IPS DF 4.7 (cell line): ENCODE results near the gene NUDT5.

Experiments
- DNase-seq: peaks from one replicate; pipeline ENCODE4 v3.0.0-alpha.2; 2013; ENCODE audit warnings: low spot score; ENCODE audit errors: extremely low read depth

The NUDT5 gene

DNA sequence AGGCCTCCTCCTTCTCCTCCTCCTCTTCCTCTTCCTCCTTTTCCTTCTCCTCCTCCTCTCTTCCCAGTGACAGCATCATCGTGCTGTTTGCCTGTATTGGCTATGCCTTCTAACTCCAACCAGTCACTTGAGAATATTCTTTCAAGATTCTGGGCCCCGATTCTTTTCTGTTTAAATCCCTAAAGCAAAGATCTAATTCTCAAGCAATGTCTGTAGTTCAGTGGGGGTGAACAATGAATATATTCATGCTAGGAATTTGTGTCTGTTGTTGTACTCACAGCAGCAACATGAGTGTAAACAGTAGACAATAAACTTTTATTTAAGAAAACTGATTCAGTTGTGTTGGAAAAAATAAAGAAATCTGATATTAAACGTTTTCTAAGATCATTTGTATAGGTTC is 30.7 kb downstream of the NUDT5 start:
- no peak for DNase-seq

DNA sequence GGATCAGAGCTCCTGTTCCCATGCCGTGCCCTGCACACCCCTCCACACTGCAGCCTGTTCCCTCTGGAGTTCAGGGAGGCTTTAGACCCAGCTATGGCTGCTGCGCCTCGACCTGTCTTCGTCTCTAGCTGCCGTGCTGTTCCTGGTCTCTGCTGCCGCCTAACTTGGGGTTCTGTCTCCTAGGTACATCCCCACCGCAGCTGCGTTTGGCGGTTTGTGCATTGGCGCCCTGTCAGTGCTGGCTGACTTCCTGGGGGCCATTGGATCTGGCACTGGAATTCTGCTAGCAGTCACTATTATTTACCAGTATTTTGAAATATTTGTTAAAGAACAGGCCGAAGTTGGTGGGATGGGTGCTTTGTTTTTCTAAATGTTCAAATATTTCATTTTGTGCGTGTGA is 31.6 kb downstream of the NUDT5 start:
- DNase-seq: no peak

DNA sequence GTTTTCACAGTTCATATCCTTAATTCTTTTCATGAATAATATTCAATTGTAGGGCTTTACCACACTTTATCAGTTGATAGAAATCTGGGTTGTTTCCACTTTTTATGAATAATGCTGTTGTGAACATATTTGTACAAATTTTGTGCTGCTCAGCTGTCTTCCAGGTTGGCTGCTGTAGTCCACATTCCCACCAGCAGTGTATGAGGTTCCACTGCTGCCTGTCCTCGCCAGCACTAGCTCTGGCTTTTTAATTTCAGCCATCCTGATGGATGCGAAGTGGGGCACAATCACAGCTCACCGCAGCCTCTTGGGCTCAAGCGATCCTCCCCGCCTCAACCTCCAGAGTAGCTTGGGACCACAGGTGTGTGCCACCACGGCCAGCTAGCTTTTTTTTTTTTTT is 32.8 kb downstream of the NUDT5 start:
- no peak for DNase-seq

DNA sequence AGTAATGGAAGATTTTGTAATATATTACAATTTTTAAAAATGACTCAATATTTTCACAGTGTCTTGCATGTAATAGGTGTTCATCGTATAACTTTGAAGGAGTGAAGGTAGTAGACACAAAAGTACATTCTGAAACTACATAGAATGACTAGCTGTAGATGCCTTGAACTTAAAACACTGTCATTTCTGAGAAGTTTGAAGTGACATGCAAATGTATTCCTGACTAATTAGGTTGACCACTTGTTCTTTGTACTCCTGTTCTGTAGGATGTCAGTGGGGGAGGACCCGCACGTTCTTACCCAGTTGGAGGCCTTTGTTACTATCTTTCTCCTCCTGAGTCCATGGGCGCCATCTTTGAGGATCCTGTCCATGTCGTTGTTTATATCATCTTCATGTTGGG is 35.0 kb downstream of the NUDT5 start:
- DNase-seq: no peak

DNA sequence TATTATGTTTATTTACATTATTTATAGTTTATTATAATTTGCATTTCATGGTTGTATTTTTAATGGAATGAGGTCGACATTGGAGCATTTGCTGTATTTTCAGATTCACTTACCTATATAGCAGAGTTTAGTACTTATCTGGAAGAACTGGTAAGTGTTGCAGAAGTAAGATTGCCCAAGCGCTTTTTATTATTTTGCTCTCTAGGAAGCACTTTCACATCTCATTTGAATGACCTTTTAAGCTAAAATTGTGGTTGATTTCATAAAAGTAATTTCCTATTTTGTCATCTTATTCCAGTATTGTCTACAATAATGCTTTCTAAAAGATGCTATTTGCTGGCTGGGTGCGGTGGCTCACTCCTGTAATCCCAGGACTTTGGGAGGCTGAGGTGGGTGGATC is 37.6 kb downstream of the NUDT5 start:
- no peak for DNase-seq

DNA sequence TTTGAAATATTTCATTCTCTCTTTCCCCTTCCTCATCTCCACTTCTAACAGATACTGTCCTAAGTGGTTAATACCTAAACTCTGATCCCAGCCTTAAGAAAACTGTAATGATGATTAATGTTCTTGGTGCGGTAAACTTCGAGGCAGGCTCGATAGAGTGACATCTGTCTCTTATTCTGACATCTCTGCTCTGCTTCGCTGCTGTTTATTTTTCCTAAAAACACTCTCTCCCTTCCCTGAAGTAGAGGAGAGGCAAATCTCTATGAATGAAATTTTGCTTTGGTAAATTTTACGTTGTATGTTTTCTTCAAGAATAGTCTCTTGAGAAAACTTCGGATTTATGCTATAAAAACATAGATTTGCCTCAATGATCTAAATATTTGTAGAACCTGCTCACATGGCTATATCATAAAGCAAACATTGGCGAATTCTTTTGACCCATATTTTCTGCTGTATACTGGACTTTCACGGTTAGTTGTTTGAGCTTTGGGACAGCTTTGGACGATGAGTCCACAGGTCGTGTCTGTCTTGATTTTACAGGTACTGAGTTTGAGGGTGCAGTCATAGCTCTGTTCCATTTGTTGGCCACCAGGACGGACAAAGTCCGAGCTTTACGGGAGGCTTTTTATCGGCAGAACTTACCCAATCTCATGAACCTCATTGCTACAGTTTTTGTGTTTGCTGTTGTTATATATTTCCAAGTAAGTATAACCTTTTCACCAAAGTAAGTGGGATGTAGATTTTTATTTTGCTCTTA is 39.1 kb downstream of the NUDT5 start:
- DNase-seq: no peak

DNA sequence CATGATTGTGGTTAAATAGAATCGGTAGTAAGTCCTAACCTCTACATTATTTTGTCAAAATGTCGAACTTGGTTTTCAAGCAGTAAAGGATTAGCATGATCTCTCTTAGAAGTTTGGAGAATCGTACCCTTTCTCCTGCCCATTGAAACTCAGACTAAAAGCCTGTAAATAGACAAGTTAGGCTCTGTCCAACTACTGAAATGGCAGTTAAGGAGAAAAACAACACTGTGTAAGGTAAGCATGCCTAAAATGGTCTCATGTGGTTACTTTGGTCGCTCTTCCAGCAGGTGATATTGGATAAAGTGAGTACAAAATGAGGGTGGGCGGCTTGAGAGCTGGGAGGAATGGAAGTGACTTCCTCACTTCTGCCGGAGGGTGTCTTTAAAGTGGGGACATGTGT is 41.2 kb downstream of the NUDT5 start:
- DNase-seq: no peak

DNA sequence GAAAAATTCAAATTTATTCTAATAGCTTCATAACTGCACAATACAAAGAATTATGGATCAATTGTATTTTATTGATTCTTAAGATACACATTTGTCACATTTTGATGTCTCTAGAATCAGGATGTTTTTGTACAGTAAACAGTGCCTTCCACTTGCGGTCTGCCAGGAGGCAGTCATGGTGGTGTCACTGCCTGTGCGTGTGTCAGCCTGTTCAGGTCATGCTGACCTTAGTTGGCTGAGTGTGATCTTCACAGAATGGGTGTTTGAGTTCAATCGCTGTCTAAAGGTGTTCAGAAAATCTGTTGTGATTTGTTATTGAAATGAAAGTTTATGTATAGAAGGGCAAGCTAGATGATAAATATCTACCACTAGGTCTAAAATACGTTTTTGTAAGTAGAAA is 45.5 kb downstream of the NUDT5 start:
- no peak for DNase-seq

DNA sequence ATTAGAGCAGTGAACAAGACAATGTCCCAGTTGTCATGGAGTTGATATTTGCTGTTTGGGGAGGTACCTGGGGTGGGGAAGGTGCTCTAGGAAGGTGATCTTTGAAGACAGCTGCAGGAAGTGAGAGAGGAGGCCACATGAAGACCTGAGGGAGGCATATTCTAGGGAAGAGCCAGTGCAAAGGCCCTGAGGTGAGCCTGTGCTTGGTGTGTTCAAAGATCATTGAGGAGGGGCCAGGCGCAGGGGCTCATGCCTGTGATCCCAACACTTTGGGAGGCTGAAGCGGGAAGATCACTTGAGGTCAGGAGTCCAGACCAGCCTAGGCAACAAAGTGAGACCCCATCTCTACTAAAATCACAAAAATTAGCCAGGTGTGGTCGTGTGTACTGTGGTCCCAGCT is 51.2 kb downstream of the NUDT5 start:
- DNase-seq: no peak

DNA sequence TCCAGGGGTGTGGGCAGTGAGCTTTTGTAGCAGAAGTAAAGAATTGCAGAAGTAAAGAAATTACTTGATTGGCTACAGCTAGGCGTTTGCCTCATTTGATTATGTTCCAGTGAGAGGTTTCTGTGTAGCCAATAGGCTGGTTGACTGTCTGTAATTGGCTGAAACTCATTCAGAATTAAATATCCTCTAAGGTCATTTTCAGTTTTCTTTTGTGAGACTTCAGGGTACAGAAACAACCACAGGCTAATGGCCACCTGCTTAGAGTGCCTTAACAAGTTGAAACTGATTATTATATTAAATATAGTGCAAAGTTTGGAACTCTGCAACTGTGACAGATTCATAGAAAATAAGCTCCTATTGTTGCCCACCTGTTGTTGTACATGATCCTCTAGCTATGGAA is 55.7 kb downstream of the NUDT5 start:
- DNase-seq: no peak

DNA sequence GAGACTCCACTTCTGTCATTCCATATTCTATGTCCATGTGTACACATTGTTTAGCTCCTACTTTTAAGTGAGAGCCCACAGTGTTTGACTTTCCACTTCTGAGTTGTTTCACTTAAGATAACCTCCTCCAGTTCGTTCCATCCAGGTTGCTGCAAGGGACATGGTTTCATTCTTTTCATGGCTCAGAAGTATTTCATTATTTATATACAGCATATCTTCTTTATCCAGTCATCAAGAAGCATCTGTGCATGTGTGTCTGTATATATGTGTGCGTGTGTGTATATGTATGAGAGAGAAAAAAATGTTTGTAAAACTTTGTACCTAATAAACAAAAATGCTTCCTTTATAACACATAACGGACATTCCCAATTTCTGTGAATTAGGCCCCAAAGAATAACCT is 60.1 kb downstream of the NUDT5 start:
- no peak for DNase-seq

DNA sequence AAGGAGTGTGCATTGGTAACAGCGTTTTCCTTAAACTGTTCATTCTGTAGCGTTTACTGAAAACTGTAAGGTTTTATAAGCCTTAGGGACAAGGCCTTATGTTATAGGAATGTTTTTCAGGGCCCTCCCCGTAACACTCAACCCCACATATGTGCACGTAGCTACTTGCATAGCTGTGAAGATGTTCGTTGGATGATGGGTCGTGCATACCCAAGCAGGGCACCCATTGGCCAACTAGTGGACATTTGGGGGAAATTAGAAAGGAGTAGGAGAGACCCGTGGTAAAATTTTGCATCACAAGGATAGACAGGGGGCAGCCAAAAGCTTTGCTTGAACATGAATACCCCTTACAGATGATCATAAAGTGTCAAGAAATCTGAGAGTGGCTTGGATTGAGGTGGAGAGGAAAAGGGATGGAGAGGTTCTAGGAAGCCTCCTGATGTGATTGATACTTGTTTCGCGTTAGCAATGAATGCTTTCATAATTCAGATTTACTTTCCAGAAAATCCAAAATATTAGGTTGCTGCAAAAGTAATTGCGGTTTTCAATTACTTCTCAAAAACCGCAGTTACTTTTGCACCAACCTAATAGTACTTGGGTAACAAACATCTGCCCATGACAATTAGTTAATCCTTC is 65.3 kb downstream of the NUDT5 start:
- DNase-seq: no peak

DNA sequence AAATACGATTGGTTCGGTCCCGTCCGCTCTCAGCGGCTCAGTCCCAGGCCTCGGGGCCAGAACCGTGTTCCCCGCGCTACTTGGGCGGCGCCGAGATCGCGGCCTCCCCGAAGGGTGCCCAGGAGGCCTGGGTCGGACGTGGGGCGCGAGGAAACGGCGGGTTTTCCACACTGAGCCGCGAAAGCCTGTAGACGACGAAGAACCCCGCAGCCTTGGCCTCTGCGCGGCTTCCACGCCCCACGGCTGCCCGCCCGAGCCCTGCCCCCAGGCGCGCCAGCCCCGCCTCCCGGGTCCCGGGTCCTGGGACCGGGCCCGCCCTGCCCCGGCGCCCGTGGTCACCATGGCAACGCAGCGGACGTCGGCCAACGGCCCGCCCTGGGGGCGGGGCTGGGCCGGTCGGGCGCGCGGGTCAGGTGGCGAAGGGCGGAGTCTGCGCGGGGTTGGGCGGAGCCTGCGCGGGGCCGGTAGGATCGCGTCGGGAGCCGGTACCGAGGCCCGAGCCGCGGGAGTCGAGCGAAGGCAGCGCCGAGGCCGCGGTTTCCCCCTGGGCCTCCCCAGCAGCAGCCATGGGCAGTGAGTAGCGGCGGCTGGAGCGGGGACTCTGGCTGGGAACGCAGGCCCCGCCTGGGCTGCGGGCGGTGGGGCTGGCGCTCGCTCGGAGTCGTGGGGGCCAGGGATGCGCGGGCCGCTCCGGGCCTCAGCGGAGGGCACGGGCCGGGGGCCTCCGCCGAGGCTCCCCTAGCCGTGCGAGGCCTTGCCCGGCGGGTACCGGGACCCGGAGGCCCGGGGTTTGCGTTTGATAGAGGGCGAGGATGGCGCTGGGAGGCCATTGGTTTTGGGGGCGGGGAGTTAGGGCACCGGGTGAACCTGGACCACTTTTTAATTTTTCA is 66.2 kb downstream of the NUDT5 start, which contains the start of gene SEC61A2:
SEC61A2 (plus strand) TSS at position 456 of the 890 bp plus-strand sequence; CDS start at position 567, 111 bp downstream.
- DNase-seq: no peak

DNA sequence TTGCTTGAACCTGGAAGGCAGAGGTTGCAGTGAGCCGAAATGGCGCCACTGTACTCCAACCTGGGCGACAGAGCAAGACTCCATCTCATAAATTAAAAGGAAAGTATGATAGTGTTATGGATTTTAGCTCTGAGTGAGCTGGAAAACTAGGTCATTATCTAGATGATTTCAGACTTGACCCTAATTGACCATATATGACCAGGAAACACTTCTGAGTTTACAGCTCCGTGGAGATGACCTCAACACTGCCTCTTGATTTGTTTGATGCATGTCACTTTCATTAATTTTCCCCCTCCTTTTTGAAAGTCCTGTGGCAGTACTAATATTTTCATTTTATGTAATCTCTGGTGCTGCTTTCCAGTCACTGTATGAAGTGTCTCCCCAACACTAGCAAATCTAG is 74.0 kb downstream of the NUDT5 start:
- DNase-seq: no peak
